ENCODE results near the gene KIF12. TPM values are rescaled to one million over a fixed set of nuclear protein-coding genes. Genes with fewer than 3 reads are reported as not detected.

KIF12 gene
- total and polyA plus RNA-seq, 2 of the 13 experiments (the other 11 are each of a cell fraction or from before 2014, with no cell fraction given), result 1.8 to 12.5 TPM

GRCh38 chr9:114123031-114123977 is 24.2 kb upstream of the KIF12 start (continued):
- TF ChIP-seq ELF4 (CRISPR knock-in tag; IDR thresholded peaks at IDR 0.05; ENCODE audit: borderline replicate concordance), result no peak
- no peak for TF ChIP-seq ZNF335 (CRISPR knock-in tag; IDR thresholded peaks at IDR 0.05)
- no peak for TF ChIP-seq HOXA9 (CRISPR knock-in tag; IDR thresholded peaks at IDR 0.05; ENCODE audit: borderline replicate concordance)
- no peak for TF ChIP-seq SAFB2 (CRISPR knock-in tag; IDR thresholded peaks at IDR 0.05; ENCODE audit: borderline replicate concordance, low read depth)
- TF ChIP-seq ZMYM2 (CRISPR knock-in tag; IDR thresholded peaks at IDR 0.05), result no peak
- no peak for TF ChIP-seq AGO1 (IDR thresholded peaks at IDR 0.05; ENCODE audit: low read depth, low read length, poor library complexity, severe bottlenecking)
- TF ChIP-seq, protein P1, sequence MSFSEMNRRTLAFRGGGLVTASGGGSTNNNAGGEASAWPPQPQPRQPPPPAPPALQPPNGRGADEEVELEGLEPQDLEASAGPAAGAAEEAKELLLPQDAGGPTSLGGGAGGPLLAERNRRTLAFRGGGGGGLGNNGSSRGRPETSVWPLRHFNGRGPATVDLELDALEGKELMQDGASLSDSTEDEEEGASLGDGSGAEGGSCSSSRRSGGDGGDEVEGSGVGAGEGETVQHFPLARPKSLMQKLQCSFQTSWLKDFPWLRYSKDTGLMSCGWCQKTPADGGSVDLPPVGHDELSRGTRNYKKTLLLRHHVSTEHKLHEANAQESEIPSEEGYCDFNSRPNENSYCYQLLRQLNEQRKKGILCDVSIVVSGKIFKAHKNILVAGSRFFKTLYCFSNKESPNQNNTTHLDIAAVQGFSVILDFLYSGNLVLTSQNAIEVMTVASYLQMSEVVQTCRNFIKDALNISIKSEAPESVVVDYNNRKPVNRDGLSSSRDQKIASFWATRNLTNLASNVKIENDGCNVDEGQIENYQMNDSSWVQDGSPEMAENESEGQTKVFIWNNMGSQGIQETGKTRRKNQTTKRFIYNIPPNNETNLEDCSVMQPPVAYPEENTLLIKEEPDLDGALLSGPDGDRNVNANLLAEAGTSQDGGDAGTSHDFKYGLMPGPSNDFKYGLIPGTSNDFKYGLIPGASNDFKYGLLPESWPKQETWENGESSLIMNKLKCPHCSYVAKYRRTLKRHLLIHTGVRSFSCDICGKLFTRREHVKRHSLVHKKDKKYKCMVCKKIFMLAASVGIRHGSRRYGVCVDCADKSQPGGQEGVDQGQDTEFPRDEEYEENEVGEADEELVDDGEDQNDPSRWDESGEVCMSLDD (CRISPR knock-in tag; IDR thresholded peaks at IDR 0.05; ENCODE audit: borderline replicate concordance), result peak; percentile 54; the same call in 1 of the 2 replicates
- TF ChIP-seq, protein P2, sequence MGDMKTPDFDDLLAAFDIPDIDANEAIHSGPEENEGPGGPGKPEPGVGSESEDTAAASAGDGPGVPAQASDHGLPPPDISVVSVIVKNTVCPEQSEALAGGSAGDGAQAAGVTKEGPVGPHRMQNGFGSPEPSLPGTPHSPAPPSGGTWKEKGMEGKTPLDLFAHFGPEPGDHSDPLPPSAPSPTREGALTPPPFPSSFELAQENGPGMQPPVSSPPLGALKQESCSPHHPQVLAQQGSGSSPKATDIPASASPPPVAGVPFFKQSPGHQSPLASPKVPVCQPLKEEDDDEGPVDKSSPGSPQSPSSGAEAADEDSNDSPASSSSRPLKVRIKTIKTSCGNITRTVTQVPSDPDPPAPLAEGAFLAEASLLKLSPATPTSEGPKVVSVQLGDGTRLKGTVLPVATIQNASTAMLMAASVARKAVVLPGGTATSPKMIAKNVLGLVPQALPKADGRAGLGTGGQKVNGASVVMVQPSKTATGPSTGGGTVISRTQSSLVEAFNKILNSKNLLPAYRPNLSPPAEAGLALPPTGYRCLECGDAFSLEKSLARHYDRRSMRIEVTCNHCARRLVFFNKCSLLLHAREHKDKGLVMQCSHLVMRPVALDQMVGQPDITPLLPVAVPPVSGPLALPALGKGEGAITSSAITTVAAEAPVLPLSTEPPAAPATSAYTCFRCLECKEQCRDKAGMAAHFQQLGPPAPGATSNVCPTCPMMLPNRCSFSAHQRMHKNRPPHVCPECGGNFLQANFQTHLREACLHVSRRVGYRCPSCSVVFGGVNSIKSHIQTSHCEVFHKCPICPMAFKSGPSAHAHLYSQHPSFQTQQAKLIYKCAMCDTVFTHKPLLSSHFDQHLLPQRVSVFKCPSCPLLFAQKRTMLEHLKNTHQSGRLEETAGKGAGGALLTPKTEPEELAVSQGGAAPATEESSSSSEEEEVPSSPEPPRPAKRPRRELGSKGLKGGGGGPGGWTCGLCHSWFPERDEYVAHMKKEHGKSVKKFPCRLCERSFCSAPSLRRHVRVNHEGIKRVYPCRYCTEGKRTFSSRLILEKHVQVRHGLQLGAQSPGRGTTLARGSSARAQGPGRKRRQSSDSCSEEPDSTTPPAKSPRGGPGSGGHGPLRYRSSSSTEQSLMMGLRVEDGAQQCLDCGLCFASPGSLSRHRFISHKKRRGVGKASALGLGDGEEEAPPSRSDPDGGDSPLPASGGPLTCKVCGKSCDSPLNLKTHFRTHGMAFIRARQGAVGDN (CRISPR knock-in tag; IDR thresholded peaks at IDR 0.05), result peak; percentile 55
- TF ChIP-seq KDM6A (CRISPR knock-in tag; IDR thresholded peaks at IDR 0.05; ENCODE audit: low read depth), result no peak
- peak; percentile 72 for TF ChIP-seq NR2C2 (CRISPR knock-in tag; IDR thresholded peaks at IDR 0.05; ENCODE audit: borderline replicate concordance)
- no peak for TF ChIP-seq BRF2 (CRISPR knock-in tag; IDR thresholded peaks at IDR 0.05)
- no peak for TF ChIP-seq SMARCC2 (IDR thresholded peaks at IDR 0.05)
- TF ChIP-seq PBX2 (CRISPR knock-in tag; IDR thresholded peaks at IDR 0.05), result 0 out of 2 replicates have a peak, but pooled peaks have one; percentile 58
- TF ChIP-seq RFXAP (CRISPR knock-in tag; IDR thresholded peaks at IDR 0.05; ENCODE audit: borderline replicate concordance), result no peak
- TF ChIP-seq, protein P3, sequence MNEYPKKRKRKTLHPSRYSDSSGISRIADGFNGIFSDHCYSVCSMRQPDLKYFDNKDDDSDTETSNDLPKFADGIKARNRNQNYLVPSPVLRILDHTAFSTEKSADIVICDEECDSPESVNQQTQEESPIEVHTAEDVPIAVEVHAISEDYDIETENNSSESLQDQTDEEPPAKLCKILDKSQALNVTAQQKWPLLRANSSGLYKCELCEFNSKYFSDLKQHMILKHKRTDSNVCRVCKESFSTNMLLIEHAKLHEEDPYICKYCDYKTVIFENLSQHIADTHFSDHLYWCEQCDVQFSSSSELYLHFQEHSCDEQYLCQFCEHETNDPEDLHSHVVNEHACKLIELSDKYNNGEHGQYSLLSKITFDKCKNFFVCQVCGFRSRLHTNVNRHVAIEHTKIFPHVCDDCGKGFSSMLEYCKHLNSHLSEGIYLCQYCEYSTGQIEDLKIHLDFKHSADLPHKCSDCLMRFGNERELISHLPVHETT (CRISPR knock-in tag; conservative IDR thresholded peaks at IDR 0.05), result no peak
- TF ChIP-seq ZNF816 (CRISPR knock-in tag; IDR thresholded peaks at IDR 0.05; ENCODE audit: borderline replicate concordance), result no peak
- TF ChIP-seq MIXL1 (CRISPR knock-in tag; IDR thresholded peaks at IDR 0.05), result no peak
- TF ChIP-seq ZNF468 (CRISPR knock-in tag; IDR thresholded peaks at IDR 0.05), result no peak
